ENCODE results near the gene ALG12.

The ALG12 gene

DNA sequence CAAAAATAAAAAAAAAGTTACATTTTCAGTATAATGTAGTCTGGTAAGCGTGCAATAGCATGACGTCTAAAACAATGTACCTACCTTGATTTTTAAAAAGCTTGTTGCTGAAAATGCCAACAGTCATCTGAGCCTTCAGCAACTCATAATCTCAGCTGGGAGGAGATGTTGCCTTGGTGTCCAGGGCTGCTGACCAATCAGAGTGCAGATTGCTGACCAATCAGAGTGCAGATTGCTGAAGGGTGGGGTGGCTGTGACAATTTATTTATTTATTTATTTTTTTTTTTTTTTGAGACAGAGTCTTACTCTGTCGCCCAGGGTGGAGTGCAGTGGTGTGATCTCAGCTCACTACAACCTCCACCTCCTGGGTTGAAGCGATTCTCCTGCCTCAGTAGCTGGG lies 46.8 kb downstream of the ALG12 start:
- H3K27ac ChIP-seq: no peak overlapping the region
- no peak for DNase-seq (ENCODE audit: low read depth, low spot score)

DNA sequence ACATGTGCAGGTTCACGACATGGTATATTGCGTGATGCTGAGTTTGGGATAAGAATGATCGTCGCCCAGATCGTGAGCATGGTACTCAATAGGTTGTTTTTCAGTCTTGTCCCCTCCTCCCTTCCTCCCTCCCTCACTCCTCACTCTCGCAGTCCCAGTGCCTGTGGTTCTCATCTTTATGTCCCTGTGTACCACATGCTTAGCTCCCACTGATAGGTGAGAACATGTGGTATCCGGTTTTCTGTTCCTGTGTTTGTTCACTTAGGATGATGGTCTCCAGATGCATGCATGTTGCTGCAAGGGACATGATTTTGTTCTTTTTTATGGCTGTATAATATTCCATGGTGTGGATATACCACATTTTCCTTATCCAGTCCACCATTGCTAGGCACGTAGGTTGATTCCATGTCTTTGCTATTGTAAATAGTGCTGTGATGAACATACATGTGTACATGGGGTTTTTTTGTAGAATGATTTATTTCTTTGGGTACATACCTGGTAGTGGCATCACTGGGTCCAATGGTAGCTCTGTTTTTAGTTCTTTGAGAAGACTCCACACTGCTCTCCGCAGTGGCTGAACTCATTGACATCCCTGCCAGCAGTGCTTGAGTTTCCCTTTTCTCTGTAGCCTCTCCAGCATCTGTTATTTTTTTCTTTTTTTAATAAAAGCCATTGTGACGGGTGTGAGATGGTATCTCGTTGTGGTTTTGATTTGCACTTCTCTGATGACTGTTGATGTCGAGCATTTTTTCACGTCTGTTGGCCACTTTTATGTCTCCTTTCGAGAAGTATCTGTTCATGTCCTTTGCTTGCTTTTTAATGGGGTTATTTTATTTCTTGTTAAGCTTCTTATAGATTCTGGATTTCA lies 48.2 kb downstream of the ALG12 start:
- no peak for DNase-seq (ENCODE audit: low read depth, low spot score)
- H3K27ac ChIP-seq: no peak overlapping the region

DNA sequence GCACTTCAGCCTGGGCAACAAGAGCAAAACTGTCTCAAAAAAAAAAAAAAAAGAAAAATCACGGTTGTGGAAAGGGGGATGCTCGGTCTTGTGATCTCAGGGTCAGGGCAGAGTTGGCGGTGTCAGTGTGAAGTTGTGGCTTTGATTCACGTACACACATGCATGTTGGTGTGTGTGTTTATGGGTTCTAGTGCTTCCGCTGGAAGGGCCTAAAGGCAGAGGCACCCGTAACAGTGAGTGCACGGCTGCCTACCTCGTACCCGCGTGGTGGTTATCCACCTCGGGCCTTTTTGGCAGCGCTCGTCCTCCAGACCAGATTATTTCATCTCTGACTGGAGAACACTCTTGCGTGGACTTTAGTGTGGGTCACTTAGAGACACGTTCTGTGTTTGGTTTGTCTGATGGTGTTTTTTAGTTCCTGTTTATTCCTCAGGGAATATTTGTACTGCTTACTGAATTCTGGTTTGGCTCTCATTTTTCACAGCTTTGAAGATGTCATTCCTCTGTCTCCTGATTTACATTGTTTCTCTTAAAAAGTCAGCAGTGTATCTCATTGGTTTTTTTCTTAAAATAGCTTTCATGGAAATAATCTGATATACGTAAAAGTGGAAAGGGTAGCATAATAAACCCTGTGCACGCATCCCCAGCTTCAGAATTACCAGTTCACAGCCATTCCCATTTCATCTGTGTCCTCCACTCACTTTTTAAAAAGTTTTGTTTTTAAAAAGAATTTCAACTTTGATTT lies 49.0 kb downstream of the ALG12 start:
- H3K27ac ChIP-seq: no peak overlapping the region
- DNase-seq (ENCODE audit: low read depth, low spot score): no peak

DNA sequence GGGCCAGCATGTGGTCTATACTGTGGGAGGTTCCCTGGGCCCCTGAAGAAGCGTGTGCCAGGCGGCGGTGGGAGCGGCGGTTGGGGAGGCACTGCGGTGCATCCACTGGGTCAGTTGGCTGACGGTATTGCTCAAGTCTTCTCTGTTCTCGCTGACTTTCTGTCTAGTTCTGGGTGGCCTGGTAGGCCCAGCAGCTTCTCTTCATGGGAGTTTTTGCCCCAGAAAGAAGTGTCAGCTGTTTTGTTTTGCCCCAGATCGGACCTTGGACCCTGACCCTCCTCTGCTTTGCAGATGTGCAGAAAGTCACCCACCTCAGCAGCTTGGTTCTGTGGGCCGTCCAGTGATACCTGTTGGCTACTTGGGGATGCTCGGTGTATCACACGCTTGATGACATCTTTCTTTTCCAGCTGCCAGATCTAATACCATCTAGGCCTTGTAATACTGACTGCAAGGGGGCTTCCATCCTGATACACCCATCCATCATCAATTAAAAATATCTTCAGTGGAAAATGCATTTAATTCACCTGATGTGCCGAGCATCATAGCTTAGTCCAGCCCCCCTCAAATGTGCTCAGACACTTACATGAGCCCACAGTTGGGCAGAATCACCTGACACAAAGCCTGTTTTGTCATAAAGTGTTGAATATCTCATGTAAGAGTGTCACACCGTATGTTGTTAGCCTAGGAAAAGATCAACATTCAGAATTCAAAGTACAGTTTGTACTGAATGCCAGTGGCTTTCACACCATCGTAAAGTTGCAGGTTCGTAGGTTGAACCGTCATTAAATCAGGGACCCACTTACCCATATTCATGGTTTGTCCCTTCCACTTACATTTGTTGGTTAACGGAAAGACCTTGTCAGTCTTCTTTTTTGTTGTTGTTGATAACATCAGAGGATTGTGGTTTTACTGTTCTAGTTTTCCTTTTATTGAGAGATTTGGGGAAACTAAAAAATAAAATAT lies 50.7 kb downstream of the ALG12 start:
- DNase-seq (ENCODE audit: low read depth, low spot score): no peak
- H3K27ac ChIP-seq: no peak overlapping the region

DNA sequence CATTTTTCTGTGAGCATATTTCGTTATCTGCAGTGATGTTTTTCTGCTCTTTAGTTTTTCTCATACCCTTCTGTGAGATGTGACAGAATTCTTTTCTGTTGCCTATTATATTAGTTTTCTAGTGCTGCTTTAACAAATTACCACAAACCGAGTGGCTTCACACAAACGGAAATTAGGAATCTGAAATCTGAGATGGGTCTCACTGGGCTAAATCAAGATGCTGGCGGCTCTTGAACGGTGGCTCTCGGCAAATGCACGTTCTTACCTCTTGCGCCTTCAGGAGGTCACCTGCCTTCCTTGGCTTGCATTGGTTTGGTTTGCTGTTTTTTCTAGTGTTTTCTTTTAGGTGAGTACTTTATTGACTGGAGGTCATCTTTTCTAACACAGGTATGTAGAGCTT lies 51.6 kb downstream of the ALG12 start:
- no peak for DNase-seq (ENCODE audit: low read depth, low spot score)
- no peak overlapping the region for H3K27ac ChIP-seq

DNA sequence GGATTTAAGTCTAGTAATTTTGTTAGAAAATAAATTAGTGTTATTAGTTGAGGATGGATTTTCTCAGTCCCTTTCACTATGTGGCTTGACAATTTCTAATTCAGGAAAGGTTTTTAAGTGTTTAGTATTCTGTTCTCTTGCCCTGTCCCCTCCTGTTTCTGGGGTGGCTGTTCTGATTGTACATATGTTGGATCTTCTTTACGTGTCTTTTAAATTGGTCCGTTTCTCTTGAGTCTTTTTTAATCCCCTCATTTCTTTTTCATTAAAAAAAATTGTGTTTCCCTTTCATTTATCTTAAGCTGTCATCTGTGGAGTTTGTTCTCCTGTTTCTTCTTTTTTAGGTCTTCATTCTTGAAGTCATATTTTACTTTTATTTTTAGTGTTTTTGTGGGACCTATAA lies 52.1 kb downstream of the ALG12 start:
- DNase-seq (ENCODE audit: low read depth, low spot score): no peak
- H3K27ac ChIP-seq: no peak overlapping the region

DNA sequence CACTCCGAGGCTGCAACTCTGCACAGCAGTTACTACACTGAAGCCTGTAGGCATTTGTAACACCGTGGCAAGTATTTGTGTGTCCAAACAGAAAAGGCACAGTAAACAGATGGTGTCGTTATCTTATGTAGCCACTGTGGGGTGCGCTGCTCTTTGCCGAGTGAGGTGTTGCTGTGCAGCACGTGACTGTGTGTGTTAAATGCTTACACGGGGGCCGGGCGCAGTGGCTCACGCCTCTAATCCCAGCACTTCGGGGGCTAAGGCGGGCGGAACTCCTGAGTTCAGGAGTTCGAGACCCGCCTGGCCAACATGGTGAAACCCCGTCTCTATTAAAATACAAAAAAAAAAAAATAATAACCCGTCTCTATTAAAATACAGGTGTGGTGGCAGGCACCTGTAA lies 53.1 kb downstream of the ALG12 start:
- H3K27ac ChIP-seq: no peak overlapping the region
- DNase-seq (ENCODE audit: low read depth, low spot score): no peak

DNA sequence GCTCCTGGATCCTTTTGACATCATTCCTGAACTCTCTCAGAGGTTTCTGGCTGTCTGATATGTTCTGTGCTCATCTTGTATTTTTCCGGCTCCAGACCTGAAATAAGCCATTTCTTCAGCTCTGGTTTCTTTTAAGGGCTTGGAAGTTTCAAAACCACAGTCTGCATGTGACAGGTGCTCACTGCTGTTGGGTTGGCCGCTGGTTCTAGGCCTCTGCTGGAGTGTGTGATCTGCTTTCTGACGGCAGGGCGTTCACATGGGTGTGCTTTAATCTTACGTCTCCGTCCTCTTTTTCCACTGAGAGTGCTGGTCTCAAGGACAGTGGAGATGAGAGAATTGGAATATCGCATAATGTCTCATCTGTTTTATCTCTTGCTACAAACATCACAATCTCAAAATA lies 54.3 kb downstream of the ALG12 start:
- no peak overlapping the region for H3K27ac ChIP-seq
- no peak for DNase-seq (ENCODE audit: low read depth, low spot score)

DNA sequence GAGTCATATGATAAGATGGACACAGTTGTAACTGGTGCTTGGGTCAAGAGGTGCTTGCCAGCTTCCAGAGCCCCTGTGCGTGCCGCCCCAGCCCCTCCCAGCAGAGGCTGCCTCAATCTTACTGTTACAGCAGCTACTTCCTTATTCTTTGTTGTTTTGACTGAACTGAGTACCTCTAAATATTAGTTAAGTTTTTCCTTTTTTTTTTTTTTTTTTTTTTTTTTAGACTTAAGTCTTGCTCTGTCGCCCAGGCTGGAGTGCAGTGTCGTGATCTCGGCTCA lies 55.8 kb downstream of the ALG12 start:
- no peak overlapping the region for H3K27ac ChIP-seq
- DNase-seq (ENCODE audit: low read depth, low spot score): no peak

DNA sequence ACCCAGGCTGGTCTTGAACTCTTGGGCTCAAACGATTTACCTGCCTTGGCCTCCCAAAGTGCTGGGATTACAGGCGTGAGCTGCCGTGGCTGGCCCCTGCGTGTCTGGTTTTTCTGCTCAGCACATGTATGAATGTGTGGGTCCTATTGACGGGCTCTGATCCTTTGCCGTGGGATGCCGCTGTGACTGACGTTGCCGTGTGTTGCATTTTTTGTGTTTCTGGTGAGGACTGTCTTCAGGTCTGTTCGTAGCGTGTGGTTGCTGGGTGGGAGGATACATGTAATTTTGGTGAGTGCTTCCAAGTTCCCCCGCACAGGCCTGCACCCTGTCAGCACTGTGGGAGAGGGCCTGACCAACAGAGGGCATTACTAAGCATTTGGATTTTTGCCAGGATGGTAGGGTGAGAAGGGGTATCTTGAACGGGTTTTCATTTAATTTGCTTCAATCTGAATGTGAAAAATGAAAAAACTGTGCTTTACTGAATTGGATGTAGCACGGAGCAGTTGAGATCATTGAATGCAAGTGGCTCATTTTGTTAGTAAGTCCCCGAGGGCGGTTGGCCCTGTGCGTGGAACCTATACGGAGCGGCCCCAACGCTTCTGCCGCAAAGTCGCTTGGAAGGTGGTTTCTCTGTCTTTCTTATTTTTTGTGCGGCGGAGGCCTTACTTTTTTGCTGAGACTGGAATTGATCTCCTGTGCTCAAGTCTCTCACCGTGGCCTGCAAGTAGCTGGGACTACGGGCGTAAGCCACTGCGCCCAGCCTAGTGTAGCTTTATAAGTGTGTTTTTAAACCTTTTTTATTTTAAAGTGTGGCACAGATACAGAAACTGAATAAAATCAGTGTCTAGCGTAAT lies 56.4 kb downstream of the ALG12 start:
- no peak overlapping the region for H3K27ac ChIP-seq
- no peak for DNase-seq (ENCODE audit: low read depth, low spot score)

DNA sequence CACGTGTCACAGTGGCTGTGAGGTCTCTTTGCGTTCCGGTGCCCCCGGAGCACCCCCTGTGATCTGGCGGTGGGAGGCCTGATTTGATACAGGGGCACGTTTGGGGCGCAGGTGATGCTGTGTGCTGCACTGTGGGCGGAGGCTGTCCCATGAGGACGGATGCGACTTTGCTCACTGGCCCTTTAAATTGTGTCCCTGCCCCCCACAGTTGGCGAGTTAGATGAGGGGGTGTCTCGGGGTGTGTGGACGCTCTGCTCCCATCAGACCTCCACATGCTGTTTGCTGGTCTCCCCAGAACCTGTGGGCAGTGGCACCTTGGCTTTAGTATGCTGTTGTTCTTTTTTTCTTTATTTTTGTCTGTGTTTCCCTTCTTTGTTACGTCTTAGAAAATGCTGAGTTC lies 59.4 kb downstream of the ALG12 start:
- DNase-seq (ENCODE audit: low read depth, low spot score): no peak
- H3K27ac ChIP-seq: no peak overlapping the region

DNA sequence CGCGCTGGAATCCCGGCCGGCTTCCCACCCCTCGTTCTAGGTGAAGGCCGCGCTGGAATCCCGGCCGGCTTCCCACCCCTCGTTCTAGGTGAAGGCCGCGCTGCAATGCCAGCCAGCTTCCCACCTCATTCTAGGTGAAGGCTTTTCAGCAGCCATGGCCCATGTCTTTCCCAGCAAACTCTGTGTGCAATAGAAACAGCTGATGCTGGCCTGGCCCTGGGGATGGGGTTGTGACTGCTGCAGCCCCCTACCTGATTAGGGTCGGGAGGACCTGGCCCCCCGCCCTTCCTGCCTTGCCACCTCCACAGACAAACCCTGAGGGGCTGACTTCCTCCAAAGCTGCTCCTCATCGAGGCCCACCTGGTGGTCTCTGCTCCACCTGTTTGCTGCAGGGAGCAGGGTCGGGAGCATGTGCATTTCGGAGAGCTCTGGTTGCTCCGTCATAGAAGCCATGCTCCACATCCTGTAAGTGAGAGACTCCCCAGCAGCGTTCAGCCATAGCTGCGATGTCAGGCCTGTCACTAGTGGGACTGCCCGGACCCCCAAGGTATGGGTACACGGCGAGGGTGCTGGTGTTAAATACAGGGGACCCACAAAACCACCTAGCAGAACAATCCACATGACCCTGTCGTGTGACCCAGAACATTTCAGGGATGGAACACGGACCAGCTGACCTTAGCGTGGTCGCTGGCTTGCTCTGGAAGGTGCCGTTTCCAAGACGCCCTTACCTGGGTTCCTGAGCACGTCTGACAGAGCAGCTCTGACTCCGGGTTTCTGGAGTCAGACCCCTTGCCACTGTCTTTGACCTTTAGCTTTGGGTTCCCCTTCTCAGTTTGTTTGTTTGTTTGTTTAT lies 61.2 kb downstream of the ALG12 start:
- no peak for DNase-seq (ENCODE audit: low read depth, low spot score)
- H3K27ac ChIP-seq: no peak overlapping the region

DNA sequence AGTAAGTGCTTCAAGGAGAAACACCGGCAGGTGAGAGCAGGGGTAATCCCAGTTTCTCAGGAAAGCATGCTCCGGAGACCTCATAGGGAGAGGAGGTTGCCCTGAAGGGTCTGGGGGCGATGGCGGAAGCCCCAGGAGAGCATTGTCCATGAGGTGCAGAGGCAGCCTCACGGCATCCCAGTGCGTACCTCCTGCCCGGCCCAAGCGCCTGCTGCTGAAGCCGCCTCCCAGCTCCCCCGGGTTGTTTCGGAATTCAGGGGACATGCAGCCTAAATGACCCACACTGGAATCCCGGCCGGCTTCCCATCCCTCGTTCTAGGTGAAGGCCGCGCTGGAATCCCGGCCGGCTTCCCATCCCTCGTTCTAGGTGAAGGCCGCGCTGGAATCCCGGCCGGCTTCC lies 61.9 kb downstream of the ALG12 start:
- DNase-seq (ENCODE audit: low read depth, low spot score): no peak
- no peak overlapping the region for H3K27ac ChIP-seq

DNA sequence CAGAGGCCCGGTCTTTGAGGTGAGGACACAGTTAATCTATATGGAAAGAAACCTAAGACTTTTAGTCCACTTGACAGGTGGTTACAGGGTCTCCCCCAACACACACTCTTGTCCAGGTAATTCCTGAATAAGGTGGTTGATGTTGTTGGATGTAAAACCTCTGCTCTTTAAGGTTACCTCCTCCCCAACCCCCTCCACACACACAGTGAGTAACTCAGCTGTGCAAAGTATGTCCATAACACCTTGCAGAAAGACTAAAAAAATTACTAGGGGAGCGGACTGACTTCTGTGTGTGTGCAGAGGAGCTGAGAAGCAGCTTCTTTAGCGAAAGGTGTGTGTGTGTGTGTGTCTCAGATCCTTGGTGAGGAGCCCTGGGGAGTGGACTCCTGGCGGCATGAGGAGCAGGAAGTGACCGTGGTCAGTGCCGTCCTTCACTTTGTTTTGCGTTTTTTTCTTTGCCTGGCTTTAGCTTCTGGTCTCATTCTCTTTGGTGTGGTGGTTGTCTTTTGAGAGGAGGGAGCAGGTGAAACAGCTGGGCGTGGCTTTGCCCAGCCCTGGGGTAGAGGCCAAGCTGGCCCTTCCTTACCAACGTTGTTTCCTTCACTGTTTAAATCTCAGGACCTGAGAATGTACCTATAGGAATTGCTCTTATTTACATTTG lies 62.9 kb downstream of the ALG12 start:
- DNase-seq (ENCODE audit: low read depth, low spot score): no peak
- peak overlapping the region; percentile 72 for H3K27ac ChIP-seq

DNA sequence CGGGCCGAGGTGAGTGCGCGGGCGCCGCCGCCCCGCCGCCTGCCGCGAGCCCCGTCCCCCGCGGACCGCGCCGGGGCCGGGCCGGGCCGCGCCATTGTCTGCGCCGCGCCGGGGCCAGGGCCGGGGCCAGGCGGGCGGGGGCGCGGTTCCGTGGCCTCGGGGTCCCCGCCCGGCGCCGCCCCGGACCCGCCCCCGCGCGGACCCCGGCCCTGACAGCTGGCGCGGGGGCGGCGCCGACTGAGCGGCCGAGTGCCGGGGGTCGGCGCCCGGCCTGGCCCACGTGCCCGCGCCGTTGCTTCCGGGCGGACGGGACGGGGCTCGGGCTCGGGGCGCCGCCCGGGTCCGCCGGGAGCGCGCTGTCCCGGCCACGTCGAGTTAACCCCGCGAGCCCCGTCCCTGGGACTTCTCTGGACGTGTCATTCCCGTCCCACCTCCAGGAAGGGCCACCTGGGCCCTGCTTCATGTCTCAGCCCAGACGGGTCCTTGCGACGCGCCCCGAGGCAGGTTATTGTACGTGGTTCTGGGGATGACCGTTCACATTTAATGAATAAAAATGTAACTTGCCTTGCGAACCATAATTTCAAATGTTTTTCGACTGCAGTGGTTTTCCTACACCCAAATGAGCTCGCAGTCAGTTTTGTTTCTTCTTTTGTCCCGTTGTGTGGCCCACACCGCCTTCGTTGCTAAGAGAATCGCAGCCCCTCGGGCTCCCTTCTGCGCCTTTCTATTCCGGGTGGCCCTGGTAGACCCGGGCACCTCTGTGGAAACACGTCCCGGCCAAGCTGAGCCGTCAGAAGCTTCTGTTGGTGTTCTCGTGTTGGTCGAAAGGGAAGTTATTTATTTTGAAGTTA lies 64.0 kb downstream of the ALG12 start:
- DNase-seq (ENCODE audit: low read depth, low spot score): no peak
- peak overlapping the region; percentile 72 for H3K27ac ChIP-seq

DNA sequence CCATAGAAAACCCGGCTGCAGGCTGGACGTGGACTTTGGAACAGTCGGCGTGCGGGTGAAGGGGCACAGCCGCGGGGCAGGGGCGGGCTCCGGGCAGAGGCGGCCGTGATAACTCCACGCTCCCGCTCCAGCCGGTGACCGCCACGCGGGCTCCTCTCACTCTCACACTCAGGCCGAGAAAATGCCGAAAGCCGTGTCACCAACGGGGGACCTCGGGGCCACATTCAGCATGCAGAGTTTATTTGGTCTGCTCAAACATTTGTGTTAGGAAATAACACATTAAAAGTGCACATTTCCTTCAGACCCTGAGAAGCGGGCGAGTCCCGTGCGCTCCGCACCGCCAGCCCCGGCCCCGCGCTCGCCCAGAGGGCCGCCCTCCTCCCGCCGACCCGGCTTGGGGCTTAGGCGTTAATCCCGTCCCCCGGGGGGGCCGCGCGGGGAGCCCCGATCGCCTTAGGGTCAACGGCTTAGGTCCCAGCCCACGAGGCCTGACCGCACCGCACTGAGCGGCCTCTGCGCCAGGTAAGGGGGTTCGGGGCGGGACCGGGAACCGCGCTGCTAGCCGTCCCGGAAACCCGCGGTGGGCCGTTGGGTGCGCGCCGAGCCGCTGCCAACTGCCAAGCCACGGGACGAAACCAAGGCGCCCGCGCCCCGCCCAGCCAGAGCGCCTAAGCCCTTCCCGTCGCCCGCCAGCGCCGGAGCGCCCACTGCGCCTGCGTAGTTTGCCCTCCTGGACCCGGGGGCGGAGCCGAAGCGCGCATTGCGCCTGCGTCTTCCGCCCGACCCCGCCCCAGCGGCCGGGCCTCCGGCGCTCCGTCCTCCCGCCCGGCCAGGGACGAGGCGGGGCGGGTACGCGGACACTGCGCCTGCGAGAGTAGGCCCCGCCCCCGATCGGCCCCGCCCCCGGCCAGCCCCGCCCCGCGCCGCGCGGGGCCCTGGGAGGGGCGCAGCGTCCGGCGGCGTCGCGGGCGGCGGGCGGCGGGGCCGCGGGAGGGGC lies 65.0 kb downstream of the ALG12 start, which contains the start of gene ZBED4:
Gene ZBED4, plus strand, starts transcription at position 947 of the 997 bp plus-strand sequence. CDS start 29,819 bp downstream, outside the sequence.
- H3K27ac ChIP-seq: peak within 1 kb of the TSS; percentile 72
- peak; percentile 66 for DNase-seq (ENCODE audit: low read depth, low spot score)

Measured in epithelial cell of prostate (primary cell).